Subcutaneous abdominal adipose tissue (tissue), 5 donors: ENCODE measurements around the gene LRRC7.
"Not testable (repeated sequence)": the region's sequence is repeated elsewhere in the genome, so short reads cannot be mapped to it uniquely, and the experiment has no call there.

ENCODE experiments used
- H3K27ac ChIP-seq: one replicate; pipeline ENCODE4 v1.7.0; 2013; ENCODE audit warnings: low read depth, mild to moderate bottlenecking, inconsistent platforms, low read length, moderate library complexity
- H3K27me3 ChIP-seq, 5 donors: one replicate each; pipeline ENCODE4 v1.7.0; 2013; ENCODE audit warnings: low read length in 5 of 5, inconsistent platforms in 1 of 5; ENCODE audit not compliant: control insufficient read depth in 5 of 5, insufficient read depth in 4 of 5
- H3K36me3 ChIP-seq, 5 donors: one replicate each; pipeline ENCODE4 v1.7.0; 2013; ENCODE audit warnings: low read length in 5 of 5; ENCODE audit not compliant: control insufficient read depth in 5 of 5, insufficient read depth in 5 of 5
- H3K4me1 ChIP-seq, 5 donors: one replicate each; pipeline ENCODE4 v1.7.0; 2013; ENCODE audit warnings: low read length in 5 of 5, mild to moderate bottlenecking in 3 of 5, moderate library complexity in 1 of 5; ENCODE audit not compliant: control insufficient read depth in 5 of 5, insufficient read depth in 5 of 5
- H3K4me3 ChIP-seq, 5 donors: one replicate each; pipeline ENCODE4 v1.7.0; 2013; ENCODE audit warnings: low read length in 5 of 5, low read depth in 1 of 5
- H3K9ac ChIP-seq, 5 donors: one replicate each; pipeline ENCODE4 v1.7.0; 2013; ENCODE audit warnings: low read length in 5 of 5, mild to moderate bottlenecking in 4 of 5, moderate library complexity in 3 of 5
- H3K9me3 ChIP-seq, 5 donors: one replicate each; pipeline ENCODE4 v1.7.0; 2013; ENCODE audit warnings: low read length in 5 of 5; ENCODE audit not compliant: control insufficient read depth in 5 of 5
- donor health status: healthy.
- donor health status: healthy.
- donor health status: healthy.
- donor health status: healthy.
- donor health status: healthy.

LRRC7 gene

GRCh38 chr1:70033936-70034335 is 466.2 kb downstream of the LRRC7 start:
- Histone ChIP-seq H3K4me3 (no peak overlapping the region), H3K36me3 (no peaks in the 10 kb centered on the region), H3K4me1 (no peaks in the 10 kb centered on the region), H3K9ac (no peak overlapping the region), H3K27ac (no peak overlapping the region), H3K9me3 (no peaks in the 10 kb centered on the region), H3K27me3 (no peaks in the 10 kb centered on the region)

- H3K36me3 ChIP-seq: no peaks in the 10 kb centered on the region
- no peak overlapping the region for H3K4me3 ChIP-seq
- no peak overlapping the region for H3K9ac ChIP-seq
- no peak overlapping the region for H3K27ac ChIP-seq
- no peaks in the 10 kb centered on the region for H3K27me3 ChIP-seq
- no peaks in the 10 kb centered on the region for H3K9me3 ChIP-seq
- H3K4me1 ChIP-seq: no peaks in the 10 kb centered on the region
Observed at GRCh38 chr1:70034403-70034802, 466.7 kb downstream of the LRRC7 start.

DNA sequence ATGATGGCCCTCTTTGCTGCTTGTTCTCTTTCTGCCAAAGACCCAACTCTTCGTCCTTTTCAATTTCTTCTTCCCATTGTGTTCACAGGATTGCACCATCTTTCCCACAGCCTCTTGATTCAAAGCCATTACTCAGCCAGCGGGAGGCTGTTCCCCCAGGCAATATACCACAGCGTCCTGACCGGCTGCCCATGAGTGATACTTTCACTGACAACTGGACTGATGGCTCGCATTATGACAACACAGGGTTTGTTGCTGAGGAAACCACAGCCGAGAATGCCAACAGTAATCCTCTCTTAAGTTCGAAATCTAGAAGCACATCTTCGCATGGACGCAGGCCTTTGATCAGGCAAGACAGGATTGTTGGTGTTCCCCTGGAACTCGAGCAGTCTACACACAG is 470.3 kb downstream of the LRRC7 start:
- Histone ChIP-seq H3K9me3 (no peaks in the 10 kb centered on the region), H3K27ac (no peak overlapping the region), H3K27me3 (no peaks in the 10 kb centered on the region), H3K36me3 (no peaks in the 10 kb centered on the region), H3K9ac (no peak overlapping the region), H3K4me1 (no peaks in the 10 kb centered on the region), H3K4me3 (no peak overlapping the region)

DNA sequence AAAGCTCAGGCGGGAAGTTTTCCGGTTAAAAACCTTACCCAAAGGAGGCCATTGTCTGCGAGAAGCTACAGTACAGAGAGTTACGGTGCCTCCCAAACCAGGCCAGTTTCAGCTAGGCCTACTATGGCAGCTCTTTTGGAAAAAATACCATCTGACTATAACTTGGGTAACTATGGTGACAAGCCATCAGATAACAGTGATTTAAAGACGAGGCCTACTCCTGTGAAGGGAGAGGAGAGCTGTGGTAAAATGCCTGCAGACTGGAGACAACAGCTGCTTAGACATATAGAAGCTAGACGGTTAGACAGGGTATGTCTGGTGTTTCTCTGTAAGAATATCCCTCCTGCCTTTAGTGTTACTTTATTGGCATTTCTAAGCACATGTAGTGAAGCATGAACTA is 471.8 kb downstream of the LRRC7 start:
- no peaks in the 10 kb centered on the region for H3K27me3 ChIP-seq
- H3K9me3 ChIP-seq: no peaks in the 10 kb centered on the region
- no peak overlapping the region for H3K4me3 ChIP-seq
- H3K27ac ChIP-seq: no peak overlapping the region
- H3K36me3 ChIP-seq: no peaks in the 10 kb centered on the region
- no peaks in the 10 kb centered on the region for H3K4me1 ChIP-seq
- H3K9ac ChIP-seq: no peak overlapping the region

DNA sequence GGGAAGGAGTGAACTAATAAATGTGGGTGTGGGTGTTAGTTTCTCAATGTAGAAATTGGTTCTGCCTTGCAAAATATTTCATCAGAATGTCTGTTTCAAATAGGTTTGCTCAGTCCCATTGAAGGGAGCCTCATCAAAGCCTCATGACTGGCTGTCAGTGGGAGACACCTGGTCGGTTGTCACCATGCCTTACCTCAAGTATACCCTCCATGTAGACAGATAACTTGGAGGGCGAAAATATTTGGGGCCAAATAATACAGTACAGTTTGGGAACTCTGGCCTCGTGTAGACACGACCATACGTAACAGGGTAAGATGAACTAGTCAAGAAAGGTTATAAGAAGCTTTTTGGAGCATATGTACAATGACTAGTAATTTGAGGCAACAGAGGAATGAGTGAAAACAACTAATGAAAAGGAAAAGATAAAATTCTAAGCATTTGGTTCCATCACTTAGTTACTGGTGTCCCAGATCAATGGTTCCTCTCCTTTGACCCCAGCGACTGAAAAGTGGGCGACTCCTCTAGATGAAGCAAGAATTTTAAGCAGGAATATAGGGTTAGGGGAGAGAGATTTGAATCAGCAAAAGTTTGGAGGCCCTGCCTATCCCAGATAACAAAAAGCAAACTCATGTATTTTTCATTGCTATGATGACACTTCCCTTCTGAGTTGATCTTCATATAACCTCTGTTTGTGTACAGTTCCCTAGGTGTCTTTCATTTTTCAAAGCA is 473.8 kb downstream of the LRRC7 start:
- Histone ChIP-seq H3K9ac (no peak overlapping the region), H3K4me1 (no peaks in the 10 kb centered on the region), H3K4me3 (no peak overlapping the region), H3K36me3 (no peaks in the 10 kb centered on the region), H3K27ac (no peak overlapping the region), H3K9me3 (no peaks in the 10 kb centered on the region), H3K27me3 (no peaks in the 10 kb centered on the region)

- Histone ChIP-seq H3K36me3 (no peaks in the 10 kb centered on the region), H3K27ac (no peak overlapping the region), H3K4me3 (no peak overlapping the region), H3K9ac (no peak overlapping the region), H3K9me3 (no peaks in the 10 kb centered on the region), H3K4me1 (no peaks in the 10 kb centered on the region), H3K27me3 (no peaks in the 10 kb centered on the region)
Observed at GRCh38 chr1:70042090-70042731, 474.5 kb downstream of the LRRC7 start.

DNA sequence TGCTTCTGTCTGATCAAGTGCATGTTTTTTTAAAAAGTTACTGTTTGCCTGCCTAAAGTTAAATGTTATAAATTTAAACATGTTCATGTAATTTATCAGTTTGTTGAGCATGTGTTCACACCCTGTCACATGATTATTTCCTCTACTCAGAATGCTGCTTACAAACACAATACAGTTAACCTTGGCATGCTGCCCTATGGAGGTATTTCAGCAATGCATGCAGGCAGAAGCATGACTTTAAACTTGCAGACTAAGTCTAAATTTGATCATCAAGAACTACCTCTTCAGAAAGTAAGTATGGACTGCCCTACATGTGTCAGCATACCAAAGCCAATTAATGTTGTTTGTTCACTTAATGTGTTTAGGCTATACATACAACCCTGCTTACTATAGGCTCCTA is 476.1 kb downstream of the LRRC7 start:
- H3K4me3 ChIP-seq: no peak overlapping the region
- no peaks in the 10 kb centered on the region for H3K27me3 ChIP-seq
- H3K9me3 ChIP-seq: no peaks in the 10 kb centered on the region
- H3K4me1 ChIP-seq: no peaks in the 10 kb centered on the region
- H3K36me3 ChIP-seq: no peaks in the 10 kb centered on the region
- no peak overlapping the region for H3K27ac ChIP-seq
- H3K9ac ChIP-seq: no peak overlapping the region

GRCh38 chr1:70044832-70045231 is 477.1 kb downstream of the LRRC7 start:
- Histone ChIP-seq H3K27me3 (no peaks in the 10 kb centered on the region), H3K9ac (no peak overlapping the region), H3K9me3 (no peaks in the 10 kb centered on the region), H3K27ac (no peak overlapping the region), H3K4me3 (no peak overlapping the region), H3K4me1 (no peaks in the 10 kb centered on the region), H3K36me3 (no peaks in the 10 kb centered on the region)

- not testable (repeated sequence) for H3K27ac ChIP-seq, H3K36me3 ChIP-seq, H3K4me1 ChIP-seq, H3K4me3 ChIP-seq, H3K27me3 ChIP-seq, H3K9ac ChIP-seq, H3K9me3 ChIP-seq
Observed at GRCh38 chr1:70045581-70045980, 477.9 kb downstream of the LRRC7 start.

GRCh38 chr1:70048336-70049094 is 480.8 kb downstream of the LRRC7 start:
- H3K9me3 ChIP-seq: no peaks in the 10 kb centered on the region
- no peaks in the 10 kb centered on the region for H3K36me3 ChIP-seq
- no peak overlapping the region for H3K9ac ChIP-seq
- no peaks in the 10 kb centered on the region for H3K4me1 ChIP-seq
- H3K4me3 ChIP-seq: no peak overlapping the region
- H3K27ac ChIP-seq: no peak overlapping the region
- no peaks in the 10 kb centered on the region for H3K27me3 ChIP-seq
